Measurements from ENCODE around the gene SLC49A4. TPM values are rescaled to one million over a fixed set of nuclear protein-coding genes. Genes with fewer than 3 reads are reported as not detected.

The SLC49A4 gene
- polyA plus RNA-seq, 1 of the 3 experiments (the other 2 are of a cell fraction): 6.4 TPM

DNA sequence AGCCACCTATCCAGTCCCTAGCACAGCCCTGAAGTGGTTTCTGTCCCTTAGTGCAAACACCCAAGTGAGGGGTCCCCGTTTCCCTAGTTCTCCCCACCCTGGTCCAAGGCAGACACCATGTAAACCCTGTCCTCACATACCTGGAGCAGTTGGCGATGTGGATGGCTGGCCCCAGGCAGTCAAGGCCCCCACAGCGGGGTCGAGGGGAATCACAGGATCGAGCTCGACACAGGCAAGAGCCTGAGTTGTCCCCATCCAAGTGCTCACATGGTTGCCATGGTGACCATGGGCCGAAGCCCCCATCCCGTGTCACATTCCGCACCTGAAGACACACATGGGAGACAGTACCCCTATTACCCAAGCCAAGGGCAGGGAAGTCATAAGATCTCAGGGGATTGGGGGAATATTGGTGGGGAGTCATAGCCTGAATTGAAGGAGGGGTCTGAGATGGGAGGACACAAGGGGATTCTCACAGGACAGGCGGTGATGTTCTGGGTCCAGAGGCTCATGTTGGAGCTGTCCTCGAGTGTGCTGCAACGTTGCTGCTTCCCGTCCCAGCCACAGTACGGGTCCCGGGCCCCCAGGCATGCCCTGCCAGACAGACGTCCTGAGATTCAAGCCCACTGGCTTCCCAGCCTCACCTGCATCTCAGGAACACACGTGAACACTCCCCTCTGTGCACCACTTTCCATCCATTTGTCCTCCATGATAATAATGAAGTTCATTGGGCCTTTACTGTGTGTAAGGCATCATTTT is 120.6 kb downstream of the SLC49A4 start:
- H3F3A ChIP-seq (replicated peaks; ENCODE audit: insufficient read depth): no peaks in the 10 kb centered on the region
- TF ChIP-seq SMC3 (IDR thresholded peaks at IDR 0.05; ENCODE audit: low read depth, low read length): no peak
- TF ChIP-seq NFIC (IDR thresholded peaks at IDR 0.05; ENCODE audit: borderline replicate concordance): no peak
- no peak for TF ChIP-seq TCF12 (IDR thresholded peaks at IDR 0.05)
- TF ChIP-seq FOSL2 (IDR thresholded peaks at IDR 0.05; ENCODE audit: borderline replicate concordance, low read depth): no peak
- TF ChIP-seq YY1 (IDR thresholded peaks at IDR 0.05; ENCODE audit: low read depth): no peak
- no peak for TF ChIP-seq MEF2A (IDR thresholded peaks at IDR 0.05; ENCODE audit: borderline replicate concordance, low read depth)
- TF ChIP-seq, protein P1, sequence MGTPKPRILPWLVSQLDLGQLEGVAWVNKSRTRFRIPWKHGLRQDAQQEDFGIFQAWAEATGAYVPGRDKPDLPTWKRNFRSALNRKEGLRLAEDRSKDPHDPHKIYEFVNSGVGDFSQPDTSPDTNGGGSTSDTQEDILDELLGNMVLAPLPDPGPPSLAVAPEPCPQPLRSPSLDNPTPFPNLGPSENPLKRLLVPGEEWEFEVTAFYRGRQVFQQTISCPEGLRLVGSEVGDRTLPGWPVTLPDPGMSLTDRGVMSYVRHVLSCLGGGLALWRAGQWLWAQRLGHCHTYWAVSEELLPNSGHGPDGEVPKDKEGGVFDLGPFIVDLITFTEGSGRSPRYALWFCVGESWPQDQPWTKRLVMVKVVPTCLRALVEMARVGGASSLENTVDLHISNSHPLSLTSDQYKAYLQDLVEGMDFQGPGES (IDR thresholded peaks at IDR 0.05; ENCODE audit: low read depth, low read length): no peak
- no peak for TF ChIP-seq RFX5 (IDR thresholded peaks at IDR 0.05; ENCODE audit: low read length)
- TF ChIP-seq SIN3A (IDR thresholded peaks at IDR 0.05; ENCODE audit: borderline replicate concordance, low read depth, low read length): no peak
- TF ChIP-seq RCOR1 (IDR thresholded peaks at IDR 0.05; ENCODE audit: low read length): no peak
- no peak for TF ChIP-seq RAD21 (IDR thresholded peaks at IDR 0.05; ENCODE audit: low read length)
- no peak for TF ChIP-seq EP300 (IDR thresholded peaks at IDR 0.05; ENCODE audit: borderline replicate concordance in 1 of 2, low read depth in 1 of 2, low read length in 1 of 2)
- TF ChIP-seq JUND (IDR thresholded peaks at IDR 0.05): no peak
- TF ChIP-seq, protein P2, sequence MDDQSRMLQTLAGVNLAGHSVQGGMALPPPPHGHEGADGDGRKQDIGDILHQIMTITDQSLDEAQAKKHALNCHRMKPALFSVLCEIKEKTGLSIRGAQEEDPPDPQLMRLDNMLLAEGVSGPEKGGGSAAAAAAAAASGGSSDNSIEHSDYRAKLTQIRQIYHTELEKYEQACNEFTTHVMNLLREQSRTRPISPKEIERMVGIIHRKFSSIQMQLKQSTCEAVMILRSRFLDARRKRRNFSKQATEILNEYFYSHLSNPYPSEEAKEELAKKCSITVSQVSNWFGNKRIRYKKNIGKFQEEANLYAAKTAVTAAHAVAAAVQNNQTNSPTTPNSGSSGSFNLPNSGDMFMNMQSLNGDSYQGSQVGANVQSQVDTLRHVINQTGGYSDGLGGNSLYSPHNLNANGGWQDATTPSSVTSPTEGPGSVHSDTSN (IDR thresholded peaks at IDR 0.05): no peak
- TF ChIP-seq TEAD4 (IDR thresholded peaks at IDR 0.05; ENCODE audit: borderline replicate concordance, insufficient read depth): no peak
- TF ChIP-seq, protein P3, sequence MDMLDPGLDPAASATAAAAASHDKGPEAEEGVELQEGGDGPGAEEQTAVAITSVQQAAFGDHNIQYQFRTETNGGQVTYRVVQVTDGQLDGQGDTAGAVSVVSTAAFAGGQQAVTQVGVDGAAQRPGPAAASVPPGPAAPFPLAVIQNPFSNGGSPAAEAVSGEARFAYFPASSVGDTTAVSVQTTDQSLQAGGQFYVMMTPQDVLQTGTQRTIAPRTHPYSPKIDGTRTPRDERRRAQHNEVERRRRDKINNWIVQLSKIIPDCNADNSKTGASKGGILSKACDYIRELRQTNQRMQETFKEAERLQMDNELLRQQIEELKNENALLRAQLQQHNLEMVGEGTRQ (IDR thresholded peaks at IDR 0.05; ENCODE audit: borderline replicate concordance, low read depth, low read length): no peak
- no peak for TF ChIP-seq FOXM1 (IDR thresholded peaks at IDR 0.05; ENCODE audit: low read depth)
- TF ChIP-seq, protein P4, sequence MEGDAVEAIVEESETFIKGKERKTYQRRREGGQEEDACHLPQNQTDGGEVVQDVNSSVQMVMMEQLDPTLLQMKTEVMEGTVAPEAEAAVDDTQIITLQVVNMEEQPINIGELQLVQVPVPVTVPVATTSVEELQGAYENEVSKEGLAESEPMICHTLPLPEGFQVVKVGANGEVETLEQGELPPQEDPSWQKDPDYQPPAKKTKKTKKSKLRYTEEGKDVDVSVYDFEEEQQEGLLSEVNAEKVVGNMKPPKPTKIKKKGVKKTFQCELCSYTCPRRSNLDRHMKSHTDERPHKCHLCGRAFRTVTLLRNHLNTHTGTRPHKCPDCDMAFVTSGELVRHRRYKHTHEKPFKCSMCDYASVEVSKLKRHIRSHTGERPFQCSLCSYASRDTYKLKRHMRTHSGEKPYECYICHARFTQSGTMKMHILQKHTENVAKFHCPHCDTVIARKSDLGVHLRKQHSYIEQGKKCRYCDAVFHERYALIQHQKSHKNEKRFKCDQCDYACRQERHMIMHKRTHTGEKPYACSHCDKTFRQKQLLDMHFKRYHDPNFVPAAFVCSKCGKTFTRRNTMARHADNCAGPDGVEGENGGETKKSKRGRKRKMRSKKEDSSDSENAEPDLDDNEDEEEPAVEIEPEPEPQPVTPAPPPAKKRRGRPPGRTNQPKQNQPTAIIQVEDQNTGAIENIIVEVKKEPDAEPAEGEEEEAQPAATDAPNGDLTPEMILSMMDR (IDR thresholded peaks at IDR 0.05): no peak
- 48% methylated on average over 8 of the region's 17 CpGs for WGBS (ENCODE audit: low lambda C conversion rate)
- H3K79me2 ChIP-seq (ENCODE audit: insufficient read depth): no peaks in the 10 kb centered on the region
- H3K27me3 ChIP-seq (ENCODE audit: insufficient read depth): no peaks in the 10 kb centered on the region; the same call in 1 of the 2 replicates
- H3K9me2 ChIP-seq: no peaks in the 10 kb centered on the region
- no peak overlapping the region for H2AFZ ChIP-seq (ENCODE audit: low read depth)
- H3K4me3 ChIP-seq (ENCODE audit: low read depth in 2 of 2, low read length in 1 of 2): no peak overlapping the region
- ChIA-PET CTCF (no interaction called here), POLR2A (no interaction called here)
- H3K27ac ChIP-seq (ENCODE audit: low read depth in 2 of 2, low read length in 1 of 2): no peak overlapping the region
- no peak for DNase-seq
- no peaks in the 10 kb centered on the region for H3K4me1 ChIP-seq (ENCODE audit: control insufficient read depth in 1 of 2, insufficient read depth in 2 of 2, low read depth in 1 of 2, low read length in 1 of 2)
- H4K20me1 ChIP-seq (ENCODE audit: insufficient read depth): no peaks in the 10 kb centered on the region
- H3K9me3 ChIP-seq: no peaks in the 10 kb centered on the region
- no peaks in the 10 kb centered on the region for H3K36me3 ChIP-seq (replicated peaks in 1 of 2; ENCODE audit: control insufficient read depth in 1 of 2, insufficient read depth in 2 of 2, low read length in 1 of 2)
- H3K9ac ChIP-seq: no peak overlapping the region
- H3K4me2 ChIP-seq: no peak overlapping the region

All from SK-N-SH (cell line).